Stimulated activated CD4-positive, alpha-beta T cell treated with anti-CD3 and anti-CD28 coated beads, Interleukin-4, amount 100 ng/mL, for 1 hour (primary cell): Measurements from ENCODE around the gene MDP1.

Experiments used
- DNase-seq: peaks from one replicate; pipeline ENCODE4 v3.0.0-alpha.2; 2020

MDP1 gene

GRCh38 chr14:24197056-24197450 is 18.8 kb downstream of the MDP1 start:
- no peak for DNase-seq

- no peak for DNase-seq
Measured at GRCh38 chr14:24196071-24197055, 19.5 kb downstream of the MDP1 start.

DNA sequence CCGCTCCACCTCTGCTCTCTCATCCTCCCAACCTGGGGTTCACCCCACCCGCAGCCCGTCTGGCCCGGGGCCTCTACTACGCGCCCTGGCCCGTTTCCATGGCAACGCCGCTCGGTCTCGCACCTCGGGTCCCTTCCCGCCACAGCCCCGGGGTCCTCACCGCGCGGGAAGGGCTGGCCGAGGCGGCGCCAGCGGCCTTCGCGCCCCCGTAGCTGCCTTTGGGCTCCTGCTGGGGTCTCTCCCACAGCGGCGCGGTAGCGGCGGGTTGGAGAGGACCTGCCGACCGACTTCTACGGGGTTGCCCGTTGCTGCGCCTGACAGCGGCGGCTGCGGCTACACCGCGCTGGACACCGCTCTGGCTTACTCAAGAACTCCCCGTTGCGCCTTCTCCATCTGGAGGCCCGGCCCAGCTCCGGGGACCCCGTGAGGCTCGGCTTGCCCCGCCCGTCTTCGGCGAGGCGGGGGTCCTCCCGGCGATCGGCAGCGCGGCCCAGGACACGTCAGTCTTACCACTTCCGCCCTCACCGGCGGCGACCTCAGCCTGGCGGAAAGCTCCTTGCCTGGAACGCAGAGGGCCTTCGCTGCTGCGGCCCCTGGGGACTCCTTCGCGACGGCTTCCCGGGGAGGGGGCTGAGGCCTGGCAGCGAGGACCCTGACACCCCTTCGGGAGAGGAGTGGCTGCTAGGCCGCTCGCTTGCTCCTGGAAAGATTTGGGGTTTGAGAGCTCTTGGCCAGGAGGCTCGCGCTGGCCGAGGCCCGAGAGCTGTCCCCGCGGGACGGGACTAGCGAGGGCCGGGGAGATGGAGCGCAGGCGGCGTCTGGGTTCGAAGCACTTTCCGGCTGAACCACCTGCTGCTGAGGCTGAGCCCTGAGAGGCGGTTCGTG is 20.4 kb downstream of the MDP1 start, which contains the start of gene TM9SF1:
TM9SF1 (minus strand) TSS at position 256 of the 885 bp plus-strand sequence. CDS start 422 bp downstream, outside the sequence.
- DNase-seq: peak; percentile 87

- DNase-seq: no peak
Measured at GRCh38 chr14:24194873-24195185, 21.0 kb downstream of the MDP1 start.

DNA sequence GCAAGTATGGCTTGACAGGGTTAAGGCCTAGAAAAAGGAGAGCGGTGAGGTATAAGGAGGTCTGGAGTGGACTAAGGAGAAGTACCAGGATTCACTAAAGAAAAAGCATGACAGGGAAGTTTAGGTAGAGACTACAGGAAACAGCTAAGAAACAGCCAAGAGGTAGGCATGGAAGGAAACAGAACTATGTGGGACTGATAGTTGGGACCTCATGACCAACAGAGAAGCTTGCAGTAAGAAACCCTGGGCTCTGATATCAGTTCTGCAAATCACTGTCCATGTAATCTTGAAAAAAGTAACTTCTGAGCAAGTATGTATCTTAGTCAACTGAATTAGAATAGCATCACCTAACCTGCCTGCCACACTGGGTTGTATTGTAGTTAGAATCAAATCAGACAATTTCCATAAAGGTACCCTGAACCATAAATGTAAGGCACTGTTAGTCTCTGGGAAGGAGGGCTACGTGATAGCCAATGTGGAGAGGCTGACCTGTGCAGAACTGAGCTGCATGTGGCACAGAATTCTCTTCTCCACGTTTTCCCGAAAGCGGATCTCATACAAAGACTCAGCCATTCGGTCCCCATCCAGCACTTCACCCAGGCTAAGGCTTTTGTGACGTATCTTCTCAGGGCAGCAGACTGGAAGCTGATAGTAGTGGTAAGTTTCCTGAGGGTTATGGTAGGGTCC is 21.5 kb downstream of the MDP1 start:
- DNase-seq: no peak

GRCh38 chr14:24192933-24193332 is 22.9 kb downstream of the MDP1 start:
- DNase-seq: no peak

DNA sequence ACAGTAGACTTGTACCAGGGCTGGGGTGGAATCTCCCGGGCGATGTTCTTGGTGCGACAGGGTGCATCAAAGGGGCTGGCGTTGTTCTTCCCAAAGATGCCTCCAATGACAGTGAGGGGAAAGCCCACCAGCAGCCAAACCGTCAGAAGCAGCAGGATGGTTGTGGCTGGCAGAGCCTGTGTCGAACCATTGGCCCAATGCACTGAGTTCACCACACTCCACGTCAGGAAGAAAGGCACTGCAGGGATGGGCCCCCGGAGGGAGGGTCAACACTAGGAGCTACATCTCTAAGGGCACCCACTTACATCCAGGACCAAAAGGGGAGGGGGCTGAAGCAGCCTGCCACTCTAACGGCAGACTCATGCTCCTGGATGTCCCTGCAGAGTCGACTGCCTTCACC is 25.4 kb downstream of the MDP1 start:
- no peak for DNase-seq

GRCh38 chr14:24189460-24189859 is 26.4 kb downstream of the MDP1 start:
- no peak for DNase-seq

GRCh38 chr14:24189059-24189375 is 26.8 kb downstream of the MDP1 start:
- no peak for DNase-seq

GRCh38 chr14:24188251-24189058 is 27.4 kb downstream of the MDP1 start, which contains the start of gene IPO4:
Gene IPO4 (minus strand): TSS chr14:24188816. CDS start chr14:24188787, 29 bp downstream.
- DNase-seq: peak; percentile 92

DNA sequence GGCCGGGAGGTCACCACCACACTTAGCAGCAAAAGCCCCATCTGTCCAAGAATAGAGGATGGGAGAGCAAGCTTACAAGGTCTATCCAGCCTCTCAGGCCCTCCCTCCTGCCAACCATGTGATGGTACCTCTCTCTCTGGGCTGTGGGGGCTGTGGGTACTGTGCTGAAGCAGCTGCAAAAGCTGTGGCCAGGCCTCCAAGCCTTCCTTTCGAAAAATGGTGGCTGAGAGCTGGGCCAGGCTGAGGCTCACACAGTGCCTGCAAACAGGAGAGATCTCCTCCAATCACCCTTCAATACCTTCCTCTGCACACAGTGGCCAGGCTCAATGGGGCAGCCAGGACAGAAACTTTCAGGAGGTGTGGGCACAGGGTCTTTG is 28.3 kb downstream of the MDP1 start:
- DNase-seq: no peak

DNA sequence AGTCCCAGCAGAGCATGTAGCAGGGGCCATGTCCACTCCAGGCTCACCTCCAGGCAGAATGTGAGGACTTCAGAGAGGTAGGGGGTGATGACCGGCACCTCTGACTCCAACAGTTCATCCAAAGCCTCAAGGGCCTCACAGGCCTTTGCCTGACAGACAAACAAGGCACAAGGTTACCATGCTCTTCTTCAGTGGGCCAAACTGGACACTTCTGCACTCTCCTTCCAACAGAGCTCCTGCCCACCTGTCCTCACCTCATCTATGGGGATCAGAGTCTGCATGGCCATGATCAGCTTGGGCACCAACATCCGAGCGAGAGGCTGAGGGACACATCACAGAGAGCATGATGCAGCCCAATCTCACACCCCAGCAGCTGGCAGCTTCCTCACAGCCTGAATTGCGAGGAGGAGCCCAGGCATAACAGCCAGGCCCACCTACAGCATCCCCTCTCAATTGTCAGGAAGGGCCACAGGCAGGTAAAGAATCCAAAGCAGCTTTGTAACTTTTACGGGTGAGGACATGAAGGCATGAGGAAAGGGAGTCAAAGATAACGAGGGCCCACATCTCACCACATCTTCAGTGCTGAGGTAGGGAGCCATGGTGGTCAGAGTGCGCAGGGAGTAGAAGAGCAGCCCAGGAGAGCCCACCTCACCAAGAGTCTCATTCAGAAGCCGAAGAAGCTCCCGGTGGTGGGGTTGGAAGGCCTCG is 28.9 kb downstream of the MDP1 start:
- DNase-seq: no peak

- DNase-seq: no peak
Measured at GRCh38 chr14:24185741-24186140, 30.1 kb downstream of the MDP1 start.

- DNase-seq: no peak
Measured at GRCh38 chr14:24185026-24185425, 30.8 kb downstream of the MDP1 start.

GRCh38 chr14:24184104-24184970 is 31.5 kb downstream of the MDP1 start:
- DNase-seq: no peak

DNA sequence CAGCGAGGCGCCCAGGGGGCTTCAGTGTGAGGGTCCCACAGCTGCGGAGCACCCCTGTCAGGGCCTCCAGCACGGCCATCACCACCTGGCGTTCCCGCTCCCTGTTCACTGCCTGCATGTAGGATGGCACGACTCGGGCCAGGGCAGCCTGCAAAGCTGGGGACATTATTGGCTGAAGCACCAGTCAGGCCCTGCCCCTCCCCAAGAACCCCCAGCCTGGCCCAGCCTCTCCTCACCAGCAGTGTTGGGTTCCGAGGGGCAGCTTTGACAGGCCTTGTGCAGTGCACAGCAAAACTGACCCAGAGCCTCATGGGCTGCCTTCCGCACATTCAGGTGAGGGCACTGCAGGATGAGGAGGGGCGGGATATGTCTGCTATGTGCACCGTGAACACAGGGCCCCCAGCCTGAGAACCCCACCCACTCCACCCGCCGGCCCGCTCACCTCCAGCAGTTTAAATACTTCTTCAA is 32.8 kb downstream of the MDP1 start:
- no peak for DNase-seq

GRCh38 chr14:24182110-24182882 is 33.6 kb downstream of the MDP1 start:
- DNase-seq: no peak

DNA sequence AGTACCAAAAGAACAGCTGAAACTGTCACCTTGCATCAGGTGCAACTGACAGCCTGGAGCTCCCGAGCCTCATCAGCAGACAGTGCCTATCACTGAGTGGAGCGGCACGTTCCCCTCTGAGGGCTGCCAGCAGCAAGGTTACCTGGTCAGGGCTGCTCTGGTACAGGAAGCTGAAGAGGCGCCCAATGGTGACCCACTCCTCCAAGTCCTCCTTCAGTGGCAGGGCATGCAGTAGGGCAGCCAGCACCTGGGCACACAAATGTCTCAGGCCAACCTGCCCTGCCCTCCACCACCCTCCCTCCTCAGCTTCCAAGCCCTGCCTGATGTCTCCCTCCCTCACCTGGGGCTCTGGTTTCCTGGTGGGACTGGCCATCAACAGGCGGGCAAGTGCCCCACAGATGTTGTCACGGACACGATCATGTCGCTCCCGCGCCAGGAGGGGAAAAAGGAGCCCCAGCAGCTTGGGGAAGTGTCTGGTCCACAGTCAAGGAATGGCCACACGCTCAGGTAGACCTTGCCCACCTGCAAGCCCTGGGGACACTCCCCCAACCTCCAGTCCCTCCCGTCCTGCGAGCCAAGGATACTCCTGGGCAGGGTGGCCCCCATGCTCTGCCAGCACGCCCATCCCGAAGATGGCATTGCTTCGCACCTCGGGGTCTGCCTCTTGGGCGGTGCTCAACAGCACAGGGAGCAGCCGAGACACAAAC is 34.3 kb downstream of the MDP1 start:
- no peak for DNase-seq
